Measurements from ENCODE around the gene CAMSAP3.
A peak's percentile ranks its signal among the peaks of the same experiment; 100 is the strongest.

Gene CAMSAP3

DNA sequence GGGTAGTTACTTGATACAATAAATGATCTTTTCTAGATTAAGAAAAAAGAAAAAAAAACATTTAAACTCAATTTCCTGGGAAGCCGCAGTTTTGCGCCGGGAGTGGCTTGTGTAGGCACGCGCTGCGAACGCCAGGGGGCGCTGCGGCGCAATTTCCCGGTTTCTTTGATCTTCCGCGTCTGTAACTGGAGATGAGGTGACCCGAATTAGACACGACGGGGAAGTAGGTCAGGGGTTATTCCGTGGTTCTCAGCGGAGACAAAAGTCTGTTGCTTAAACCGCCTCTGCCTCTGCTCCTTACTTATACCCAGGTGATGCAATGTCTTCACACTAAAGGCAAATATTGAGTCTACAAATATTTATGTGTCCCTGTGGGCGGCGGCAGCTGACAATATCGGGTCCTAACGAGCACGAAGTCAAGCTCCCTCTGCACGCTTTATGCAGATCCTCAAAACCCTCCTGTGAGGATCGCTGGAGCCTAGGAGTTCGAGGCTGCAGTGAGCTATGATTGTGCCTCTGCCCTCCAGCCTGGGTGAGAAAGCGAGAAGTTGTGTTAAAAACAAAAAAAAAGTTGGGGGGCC lies 56.5 kb downstream of the CAMSAP3 start:
- DNase-seq (ENCODE audit: low read depth) = peak; percentile 72

DNA sequence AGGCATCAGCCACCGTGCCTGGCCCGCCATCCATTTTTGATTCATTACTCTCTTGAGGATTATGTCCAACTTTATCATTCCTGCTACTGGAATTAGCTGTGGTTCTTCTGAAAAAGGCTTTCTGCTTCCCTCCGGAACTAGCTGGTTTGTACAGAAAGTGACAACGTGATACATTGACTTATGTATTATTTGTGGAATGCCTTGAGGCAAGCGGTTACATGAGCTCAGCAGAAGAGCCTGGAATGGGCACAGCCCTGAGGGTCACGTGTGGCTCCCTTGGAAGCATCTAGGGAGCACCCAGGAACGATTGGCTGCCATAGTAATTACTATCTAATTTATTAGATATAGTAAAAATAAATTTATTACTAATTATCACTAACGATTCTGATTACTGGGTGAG lies 58.7 kb downstream of the CAMSAP3 start:
- peak; percentile 27 for DNase-seq (ENCODE audit: low read depth)

DNA sequence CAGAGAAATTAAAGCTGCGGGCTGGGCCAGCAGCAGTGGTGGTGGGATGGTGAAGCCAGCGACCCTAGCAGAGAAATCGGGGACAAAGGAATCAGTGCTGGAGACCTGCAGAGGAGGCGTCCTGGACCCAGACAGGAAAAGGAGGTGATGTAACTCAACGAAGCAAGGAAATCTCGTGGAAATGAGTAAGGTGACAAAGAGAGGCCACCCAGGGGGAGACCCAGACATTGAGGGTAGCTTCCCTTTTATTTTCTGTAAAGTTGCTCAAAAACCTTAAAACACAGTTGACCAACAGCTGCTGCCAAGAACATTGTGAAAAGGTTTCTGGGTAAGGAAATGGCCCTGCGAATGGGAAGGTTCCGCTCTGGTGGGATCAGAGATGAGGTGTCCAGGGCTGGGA lies 59.9 kb downstream of the CAMSAP3 start:
- DNase-seq (ENCODE audit: low read depth) = no peak

DNA sequence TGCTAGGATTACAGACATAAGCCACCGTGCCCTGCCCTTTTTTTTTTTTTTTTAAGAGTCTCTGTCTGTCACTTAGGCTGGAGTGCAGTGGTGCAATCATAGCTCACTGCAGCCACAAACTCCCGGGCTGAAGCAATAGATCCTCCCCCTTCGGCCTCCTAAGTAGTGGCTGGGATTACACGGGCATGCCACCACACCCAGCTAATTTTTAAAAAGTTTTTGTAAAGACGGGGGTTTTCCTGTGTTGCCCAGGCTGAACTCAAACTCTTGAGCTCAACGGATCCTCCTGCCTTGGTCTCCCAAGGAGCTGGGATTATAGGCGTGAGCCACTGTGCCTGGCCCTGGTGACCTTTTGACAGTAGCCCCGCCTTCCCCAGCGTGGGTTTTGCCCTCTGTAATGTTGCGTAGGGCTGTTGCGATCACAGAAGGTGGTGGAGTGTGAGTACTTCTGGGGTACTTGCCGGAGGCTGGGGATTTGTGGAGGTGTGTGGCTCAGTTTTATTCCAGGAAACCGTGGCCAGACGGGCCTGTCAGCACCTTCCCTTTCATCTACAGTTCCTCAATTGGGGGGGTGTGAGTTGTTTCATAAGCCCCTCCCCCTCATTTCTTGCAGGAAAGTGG lies 61.6 kb downstream of the CAMSAP3 start:
- no peak for DNase-seq (ENCODE audit: low read depth)

DNA sequence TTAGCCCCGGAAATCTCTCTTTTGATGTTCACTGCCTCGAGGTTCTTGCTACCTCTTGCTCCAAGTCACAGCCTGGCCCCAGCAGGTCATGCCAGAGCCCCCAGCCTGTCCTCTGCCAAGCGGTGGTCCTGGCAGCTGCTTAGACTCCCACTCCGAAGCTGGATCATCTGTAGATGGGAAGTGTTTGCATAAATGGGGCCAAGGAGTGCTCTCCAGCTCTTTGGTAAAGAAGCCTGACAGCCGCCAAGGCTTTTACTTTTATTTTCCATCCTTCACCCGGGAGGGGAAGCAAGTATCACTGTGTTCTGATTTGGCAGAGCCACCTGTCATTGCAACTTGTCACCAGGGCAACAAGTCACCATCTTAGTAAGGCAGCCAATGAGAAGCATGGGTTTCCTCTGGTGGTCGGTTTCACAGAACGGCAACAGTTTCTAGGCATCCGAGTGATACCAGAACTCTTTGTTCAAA lies 62.6 kb downstream of the CAMSAP3 start:
- DNase-seq (ENCODE audit: low read depth) = no peak

DNA sequence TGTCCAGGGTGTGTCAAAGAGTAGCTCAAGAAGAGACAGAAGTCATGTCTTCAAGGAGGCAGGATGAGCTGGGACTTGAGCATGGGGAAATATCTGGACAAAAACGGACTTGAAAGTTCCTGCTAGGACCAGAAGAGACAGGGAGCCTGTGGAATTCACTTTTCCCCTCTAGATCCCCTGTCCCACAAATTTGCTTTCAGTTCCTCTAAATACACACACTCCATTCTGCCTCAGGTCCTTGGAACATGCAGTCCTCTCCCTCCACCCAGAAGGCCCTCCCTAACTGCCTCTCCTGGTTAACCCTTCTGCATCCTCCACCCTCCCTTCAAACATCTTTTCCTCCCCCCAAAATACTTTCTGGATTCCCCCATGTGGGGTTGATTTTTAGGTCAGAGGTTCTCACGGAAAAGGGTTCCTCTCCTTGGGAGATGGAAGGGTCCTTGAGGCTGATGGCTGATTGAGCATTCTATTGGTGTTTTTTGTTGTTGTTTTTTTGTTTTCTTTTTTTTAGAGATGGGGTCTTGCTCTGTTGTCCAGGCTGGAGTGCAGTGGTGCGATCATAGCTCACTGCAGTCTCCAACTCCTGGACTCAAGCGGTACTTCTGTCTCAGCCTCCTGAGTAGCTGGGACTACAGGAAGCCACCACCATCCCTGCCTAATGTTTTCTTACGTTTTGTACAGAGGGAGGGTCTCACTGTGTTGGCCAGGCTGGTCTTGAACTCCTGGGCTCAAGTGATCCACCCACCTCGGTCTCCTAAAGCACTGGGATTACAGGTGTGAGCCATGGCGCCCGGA lies 66.3 kb downstream of the CAMSAP3 start:
- DNase-seq (ENCODE audit: low read depth) = no peak

DNA sequence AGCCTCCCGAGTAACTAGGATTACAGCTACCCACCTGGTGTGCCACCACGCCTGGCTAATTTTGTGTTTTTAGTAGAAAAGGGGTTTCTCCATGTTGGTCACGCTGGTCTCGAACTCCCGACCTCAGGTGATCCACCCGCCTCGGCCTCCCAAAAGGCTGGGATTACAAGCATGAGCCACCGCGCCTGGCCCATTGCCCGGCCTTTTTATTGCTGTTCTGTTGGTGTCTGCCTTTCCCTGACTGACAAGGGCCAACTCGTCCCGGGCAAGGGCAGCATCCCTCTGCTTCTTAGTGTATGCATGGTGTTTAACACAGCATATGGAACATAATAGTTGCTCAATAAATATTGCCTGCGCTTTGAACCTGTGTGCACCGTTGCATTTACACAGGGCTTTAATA lies 67.0 kb downstream of the CAMSAP3 start:
- DNase-seq (ENCODE audit: low read depth) = no peak

DNA sequence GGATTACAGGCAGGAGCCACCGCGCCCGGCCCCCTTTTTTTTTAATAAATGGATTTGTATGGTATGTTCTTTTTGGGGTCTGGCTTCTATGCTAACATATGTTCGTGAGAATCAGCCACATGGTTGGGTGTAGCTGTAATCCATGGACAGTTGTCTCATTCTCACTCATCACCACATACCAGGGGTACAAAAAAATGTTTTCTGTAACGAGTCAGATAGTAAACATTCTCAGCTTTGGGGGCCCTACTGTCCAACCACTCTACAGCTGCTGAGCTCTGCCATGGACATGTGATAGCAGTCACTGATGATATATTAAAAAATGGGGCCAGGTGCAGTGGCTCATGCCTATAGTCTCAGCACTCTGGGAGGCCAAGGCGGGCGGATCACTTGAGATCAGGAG lies 68.0 kb downstream of the CAMSAP3 start:
- no peak for DNase-seq (ENCODE audit: low read depth)

DNA sequence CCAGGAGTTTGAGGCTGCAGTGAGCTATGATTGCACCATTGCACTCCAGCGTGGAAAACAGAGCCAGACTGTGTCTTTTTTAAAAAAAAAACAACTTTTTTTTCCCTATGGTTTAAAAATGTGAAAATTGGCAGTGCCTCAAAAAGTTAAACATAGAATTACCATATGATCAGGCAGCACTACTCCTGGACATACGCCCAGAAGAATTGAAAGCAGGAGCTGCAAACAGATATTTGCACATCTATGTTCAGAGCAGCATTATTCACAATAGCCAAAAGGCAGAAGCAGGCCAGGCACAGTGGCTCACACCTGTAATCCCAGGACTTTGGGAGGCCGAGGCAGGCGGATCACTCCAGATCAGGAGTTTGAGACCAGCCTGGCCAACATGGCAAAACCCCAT lies 69.4 kb downstream of the CAMSAP3 start:
- no peak for DNase-seq (ENCODE audit: low read depth)
